Right lobe of liver (tissue), 6 donors: ENCODE results near the gene IGFALS. TPM values are rescaled to one million over a fixed set of nuclear protein-coding genes. Genes with fewer than 3 reads are reported as not detected.

Source experiments
- ATAC-seq, 4 donors: fragments of 200-7000 bp; cut with Tn5 transposase; one replicate each; pipeline ENCODE4 v1.9.1; 2020; ENCODE audit warnings: mild to moderate bottlenecking in 4 of 4, moderate library complexity in 4 of 4
- DNase-seq, 3 donors: peaks; one replicate each; pipeline ENCODE4 v3.0.0-alpha.2; 2020
- H3K27ac ChIP-seq, 3 donors: fragments of 200-600 bp; one replicate each; pipeline ENCODE4 v1.8.0; 2022
- H3K27me3 ChIP-seq, 2 donors: fragments of 200-600 bp; one replicate each; pipeline ENCODE4 v1.8.0; 2022
- H3K36me3 ChIP-seq, 4 donors: fragments of 200-600 bp; sonication (generic) in 1 of 4; one replicate each; pipeline versions ENCODE4 v1.5.1 to v1.8.0; 2017 to 2022; ENCODE audit warnings: control low read depth in 1 of 4
- H3K4me1 ChIP-seq, 4 donors: fragments of 200-600 bp; sonication (generic) in 1 of 4; one replicate each; pipeline versions ENCODE4 v1.5.1 to v1.8.0; 2017 to 2022; ENCODE audit warnings: control low read depth in 1 of 4
- H3K4me3 ChIP-seq, 3 donors: fragments of 200-600 bp; one replicate each; pipeline ENCODE4 v1.8.0; 2022
- H3K9me3 ChIP-seq, 4 donors: fragments of 200-600 bp; sonication (generic) in 1 of 4; one replicate each; pipeline versions ENCODE4 v1.5.1 to v1.8.0; 2017 to 2022; ENCODE audit warnings: control low read depth in 1 of 4
- CTCF ChIP-seq, 4 donors: fragments of 200-600 bp in 3 of 4; fragments of 450-650 bp in 1 of 4; IDR thresholded peaks; one replicate each; pipeline versions ENCODE4 v1.5.1 to v1.8.0; 2016 to 2022; ENCODE audit warnings: antibody characterized with exemption in 4 of 4, mild to moderate bottlenecking in 2 of 4
- POLR2A ChIP-seq: fragments of 450-650 bp; IDR thresholded peaks from one replicate; pipeline ENCODE4 v1.6.1; 2017; ENCODE audit warnings: antibody characterized with exemption, mild to moderate bottlenecking
- WGBS: methylation state at CpG from one replicate; pipeline ENCODE4 v1.1.6; 2018; ENCODE audit warnings: low coverage, low lambda C conversion rate; ENCODE audit not compliant: insufficient coverage; ENCODE audit errors: missing lambda C conversion rate; 5-methylcytosine and 5-hydroxymethylcytosine counted together
- intact Hi-C, 2 donors: fragments of 100-400 bp; cut with DNase I; formaldehyde crosslinking; loops; one replicate each; pipeline versions ENCODE4 v1.11.2 to v1.14.1; 2022
- total RNA-seq, 6 experiments: library from RNA; depleted of rRNA in 2 of 6; stranded (reverse); fragments of >200 nt in 2 of 6; fragmentation: NEBNext Ultra II Directional in 3 of 6; extraction: Animal tissue kit (Norgen Biotek cat#: 25700) in 3 of 6; gene quantifications; one replicate each; pipeline versions ENCODE4 v1.1.0 to v1.2.4, GENCODE V29; 2016 to 2023
- donor health status: DM: no; HTN: yes; CAD: no.
- donor health status: DM: no; HTN: no; CAD: no.
- donor health status: DM: no; HTN: no; CAD: no.
- donor health status: DM: no; HTN: yes; CAD: no.
- donor health status: DM: no; HTN: yes; CAD: no.

Gene IGFALS
- total RNA-seq, 6 experiments from 2014 or later = 38.7 to 124 (median 85.3) TPM

- WGBS = 87% methylated on average over 9 of the region's 15 CpGs
- Histone ChIP-seq H3K36me3 (peaks cover 0 to 35% (median 6%) of the 10 kb centered on the region in 4 donors), H3K9me3 (no peaks in the 10 kb centered on the region), H3K27me3 (no peaks in the 10 kb centered on the region), H3K4me3 (no peak overlapping the region), H3K4me1 (no peaks in the 10 kb centered on the region), H3K27ac (no peak overlapping the region)
- intact Hi-C loops = no loop called here
- ATAC-seq = no peak
- DNase-seq = no peak
- no peak for TF ChIP-seq POLR2A
These were observed 32.6 kb downstream of the IGFALS start for GRCh38 chr16:1760911-1761310.

- ATAC-seq = no peak
- Histone ChIP-seq H3K36me3 (peaks cover 0 to 27% (median 4%) of the 10 kb centered on the region in 4 donors), H3K9me3 (no peaks in the 10 kb centered on the region), H3K4me1 (no peaks in the 10 kb centered on the region), H3K4me3 (no peak overlapping the region), H3K27ac (no peak overlapping the region), H3K27me3 (no peaks in the 10 kb centered on the region)
- TF ChIP-seq POLR2A (no peak), CTCF (IDR thresholded peaks at IDR 0.05) (no peak)
- intact Hi-C loops = no loop called here
- DNase-seq = peak in 2 of 3 donors; percentile 39 to 52
- no CpG with 5 or more reads among the region's 21 CpGs for WGBS
These were observed 34.0 kb downstream of the IGFALS start for GRCh38 chr16:1759511-1759910.

GRCh38 chr16:1758923-1759322, 34.6 kb downstream of the IGFALS start:
- ATAC-seq (no peak), DNase-seq (no peak)
- intact Hi-C loops = no loop called here
- no peak for TF ChIP-seq POLR2A
- TF ChIP-seq CTCF (IDR thresholded peaks at IDR 0.05) = no peak
- Histone ChIP-seq H3K27ac (no peak overlapping the region), H3K36me3 (peaks cover 0 to 24% (median 4%) of the 10 kb centered on the region in 4 donors), H3K9me3 (no peaks in the 10 kb centered on the region), H3K4me1 (no peaks in the 10 kb centered on the region), H3K4me3 (no peak overlapping the region), H3K27me3 (no peaks in the 10 kb centered on the region)
- WGBS = 60% methylated on average over 1 of the region's 18 CpGs

- Histone ChIP-seq H3K4me3 (no peak overlapping the region), H3K27me3 (no peaks in the 10 kb centered on the region), H3K27ac (no peak overlapping the region), H3K9me3 (no peaks in the 10 kb centered on the region), H3K36me3 (peaks cover 0 to 19% (median 4%) of the 10 kb centered on the region in 4 donors), H3K4me1 (no peaks in the 10 kb centered on the region)
- DNase-seq (no peak), ATAC-seq (no peak)
- WGBS = 92% methylated on average over 17 of the region's 37 CpGs
- TF ChIP-seq POLR2A (no peak), CTCF (IDR thresholded peaks at IDR 0.05) (no peak)
- intact Hi-C loops = no loop called here
These were observed 35.6 kb downstream of the IGFALS start for GRCh38 chr16:1757714-1758461.

GRCh38 chr16:1754204-1754603, 39.3 kb downstream of the IGFALS start:
- H3K36me3 ChIP-seq = peaks cover 0 to 21% (median 5%) of the 10 kb centered on the region in 4 donors
- 92% methylated on average over 6 of the region's 12 CpGs for WGBS

More at GRCh38 chr16:1754204-1754603, 39.3 kb downstream of the IGFALS start:
- no peaks in the 10 kb centered on the region for H3K4me1 ChIP-seq
- no peaks in the 10 kb centered on the region for H3K9me3 ChIP-seq
- no peak for ATAC-seq
- no peak overlapping the region for H3K27ac ChIP-seq
- H3K27me3 ChIP-seq = no peaks in the 10 kb centered on the region
- intact Hi-C loops = no loop called here
- no peak overlapping the region for H3K4me3 ChIP-seq
- TF ChIP-seq POLR2A = no peak
- DNase-seq = no peak
